GM19023 (cell line): ENCODE data around the gene PNPLA7.
"Not testable (repeated sequence)": the region's sequence is repeated elsewhere in the genome, so short reads cannot be mapped to it uniquely, and the experiment has no call there.

Source experiments
- ATAC-seq: cut with Tn5 transposase; IDR thresholded peaks from one replicate; pipeline ENCODE4 v1.9.1; 2021; ENCODE audit warnings: mild to moderate bottlenecking, moderate library complexity; ENCODE audit not compliant: unreplicated experiment

The PNPLA7 gene

DNA sequence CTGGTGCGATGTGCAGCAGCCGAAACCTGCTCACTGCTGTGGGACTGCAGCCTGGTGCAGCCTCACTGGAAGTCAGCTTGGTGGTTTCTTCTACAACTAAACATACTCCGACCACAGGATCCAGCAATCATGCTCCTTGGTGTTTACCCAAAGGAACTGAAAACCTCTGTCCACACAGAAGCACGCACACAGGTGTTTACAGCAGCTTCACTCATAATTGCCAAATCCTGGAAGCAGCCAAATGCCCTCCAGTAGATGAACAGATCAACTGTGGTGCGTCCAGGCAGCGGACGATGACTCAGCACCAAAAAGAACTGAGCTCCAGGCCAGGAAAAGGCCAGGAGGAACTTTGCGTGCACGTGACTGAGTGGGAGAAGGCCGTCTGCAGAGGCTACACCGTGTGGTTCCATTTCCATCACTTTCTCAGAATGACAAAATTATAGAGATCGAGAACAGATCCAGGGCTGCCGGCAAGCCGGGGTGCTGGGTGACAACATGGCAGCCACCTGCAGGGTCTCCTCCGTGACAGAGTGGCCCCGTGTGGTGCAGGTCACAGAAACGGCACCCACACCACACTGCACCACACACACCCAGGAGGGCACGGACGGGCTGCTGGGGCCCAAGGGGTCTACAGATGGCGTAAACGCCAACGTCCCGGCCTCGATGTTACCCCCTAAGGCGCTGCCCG is 68.0 kb downstream of the PNPLA7 start:
- ATAC-seq: no peak

DNA sequence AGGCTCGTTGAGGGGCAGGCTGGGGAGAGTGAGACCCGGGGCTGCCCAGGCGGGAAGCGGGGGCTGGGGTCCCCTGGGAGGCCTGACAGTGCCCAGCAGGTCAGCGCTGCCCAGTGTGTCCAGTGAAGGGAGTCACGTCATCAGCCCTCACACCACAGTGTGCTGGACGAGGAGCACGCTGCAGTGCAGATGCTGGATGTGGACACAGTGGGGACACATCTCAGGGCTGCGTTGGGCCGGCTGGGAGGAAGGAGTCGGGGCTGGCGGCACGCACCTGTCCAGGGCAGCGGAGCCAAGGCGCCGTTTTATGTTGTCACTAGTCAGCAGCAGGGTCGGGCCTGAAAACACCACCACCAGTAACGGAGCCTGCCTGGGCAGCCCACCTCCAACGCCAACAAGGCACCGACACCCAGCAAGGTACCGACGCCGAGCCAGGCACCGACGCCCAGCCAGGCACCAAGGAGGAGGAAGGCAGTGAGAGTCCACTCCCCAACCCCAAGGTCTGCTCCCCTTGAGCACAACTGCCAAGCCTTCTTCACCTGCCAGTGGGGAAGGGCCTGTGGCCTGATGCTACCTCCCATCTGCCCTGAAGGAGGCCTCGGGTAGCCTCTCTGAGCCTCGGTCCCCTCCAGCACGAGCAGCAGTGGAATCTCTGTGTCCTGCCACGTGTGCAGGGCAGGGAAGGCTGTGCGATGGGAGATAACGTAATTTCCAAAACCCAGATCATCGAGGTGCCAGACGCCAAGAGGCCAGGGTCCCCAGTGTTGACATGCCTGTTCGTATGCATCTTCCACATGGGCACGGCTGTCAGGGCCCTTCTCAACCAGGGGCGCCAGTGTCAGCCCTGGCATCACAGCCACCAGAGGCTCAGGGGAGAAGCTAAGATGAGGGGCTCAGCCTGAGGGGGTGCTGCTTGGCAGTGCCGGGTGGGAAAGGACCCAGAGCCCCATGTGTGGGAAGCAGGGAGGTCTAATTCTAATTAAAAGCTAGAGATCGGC is 69.2 kb downstream of the PNPLA7 start:
- no peak for ATAC-seq

DNA sequence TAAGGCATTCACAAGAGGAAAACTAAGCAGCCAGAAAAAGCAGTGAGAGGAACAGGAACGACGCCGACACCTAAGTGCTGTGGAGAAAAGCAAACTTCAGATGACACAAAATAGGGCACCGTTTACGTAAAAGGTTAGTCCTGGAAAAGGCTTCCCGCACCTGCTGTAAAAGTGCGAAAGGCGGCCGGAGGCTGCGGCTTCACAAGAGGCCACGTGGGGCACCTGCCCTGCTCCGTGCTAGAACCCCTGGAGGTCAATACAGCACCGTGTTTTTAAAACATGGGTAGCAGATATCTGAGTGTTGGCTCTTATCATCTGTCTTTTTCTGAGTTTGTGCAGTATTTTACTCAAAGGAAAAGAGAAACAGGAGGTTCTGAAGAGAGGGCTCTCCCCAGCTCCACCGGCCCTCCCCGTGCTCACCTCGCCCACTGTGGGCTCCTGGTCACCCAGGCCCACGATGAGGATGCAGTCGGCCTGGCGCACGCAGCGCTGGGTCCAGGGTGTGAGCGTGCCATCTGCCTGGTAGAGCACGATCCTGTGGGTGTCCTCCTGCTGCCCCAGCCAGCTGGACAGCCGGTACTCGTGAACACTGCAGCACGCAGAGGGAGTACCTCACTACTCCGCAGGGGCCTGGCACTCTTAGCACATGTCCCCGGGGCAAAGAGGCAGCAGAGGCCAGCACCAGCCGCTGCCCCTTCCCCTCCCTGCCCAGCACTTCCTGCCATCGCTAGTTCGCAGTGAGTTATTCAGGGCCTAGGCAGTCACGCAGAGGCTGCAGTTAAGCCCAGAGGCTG is 70.1 kb downstream of the PNPLA7 start:
- no peak for ATAC-seq

DNA sequence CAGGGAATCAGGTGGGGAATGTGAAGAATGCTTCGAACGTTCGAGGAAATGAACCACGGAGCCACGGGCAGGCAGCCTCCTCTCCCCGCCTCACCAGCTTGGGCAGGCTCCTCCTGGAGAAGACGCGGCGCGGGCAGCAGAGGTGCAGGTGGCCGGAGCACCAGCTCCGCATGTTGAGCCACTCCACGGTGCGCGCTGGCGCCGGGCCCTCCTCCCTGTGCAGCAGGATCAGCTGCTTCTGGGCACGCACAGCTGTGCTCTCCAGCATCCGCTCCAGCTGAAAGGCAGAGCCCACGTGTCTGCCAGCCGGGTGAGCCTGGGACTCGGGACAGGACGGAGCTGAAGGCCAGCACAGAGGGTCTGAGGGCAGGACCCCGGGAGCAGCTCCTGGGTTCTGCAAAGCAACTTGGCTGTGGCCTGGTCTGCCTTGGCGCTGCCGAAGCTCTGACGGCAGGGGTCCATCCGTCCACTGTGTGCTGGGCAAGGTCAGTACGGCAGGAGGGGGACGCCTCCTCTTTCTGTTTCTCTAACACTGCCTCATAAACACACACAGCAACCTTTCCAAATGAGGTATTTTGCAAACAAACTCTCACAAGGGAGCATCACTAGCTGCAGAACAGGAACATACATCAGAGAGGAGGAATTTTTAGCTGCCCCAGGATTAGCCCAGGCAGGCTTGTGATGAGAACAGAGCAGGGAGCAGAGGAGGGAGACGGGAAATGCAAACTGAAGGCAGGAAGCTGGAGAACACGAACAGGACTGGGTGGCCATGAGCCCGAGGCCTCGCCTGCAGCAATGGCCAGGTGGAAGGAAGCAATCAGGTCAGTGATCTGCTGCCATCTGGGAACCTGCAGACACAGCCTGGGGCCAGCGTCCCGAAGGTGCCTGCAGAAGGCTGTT is 71.0 kb downstream of the PNPLA7 start:
- ATAC-seq: no peak

DNA sequence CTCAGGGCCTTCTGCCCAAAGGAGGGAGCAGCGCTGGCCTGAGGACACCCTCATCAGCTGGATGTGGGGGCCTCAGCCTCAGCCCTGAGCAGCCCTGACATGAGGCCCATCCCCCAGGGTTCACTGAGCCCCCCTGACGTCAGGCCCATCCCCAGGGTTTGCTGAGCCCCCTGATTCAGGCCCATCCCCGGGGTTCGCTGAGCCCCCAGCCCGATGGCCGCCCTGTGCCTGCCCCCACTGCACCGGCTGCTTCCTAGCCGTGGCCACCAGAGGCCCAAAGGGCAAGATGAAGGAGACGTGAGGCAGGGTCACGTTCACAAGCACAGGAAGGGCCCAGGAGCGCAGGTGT is 71.6 kb downstream of the PNPLA7 start:
- no peak for ATAC-seq

DNA sequence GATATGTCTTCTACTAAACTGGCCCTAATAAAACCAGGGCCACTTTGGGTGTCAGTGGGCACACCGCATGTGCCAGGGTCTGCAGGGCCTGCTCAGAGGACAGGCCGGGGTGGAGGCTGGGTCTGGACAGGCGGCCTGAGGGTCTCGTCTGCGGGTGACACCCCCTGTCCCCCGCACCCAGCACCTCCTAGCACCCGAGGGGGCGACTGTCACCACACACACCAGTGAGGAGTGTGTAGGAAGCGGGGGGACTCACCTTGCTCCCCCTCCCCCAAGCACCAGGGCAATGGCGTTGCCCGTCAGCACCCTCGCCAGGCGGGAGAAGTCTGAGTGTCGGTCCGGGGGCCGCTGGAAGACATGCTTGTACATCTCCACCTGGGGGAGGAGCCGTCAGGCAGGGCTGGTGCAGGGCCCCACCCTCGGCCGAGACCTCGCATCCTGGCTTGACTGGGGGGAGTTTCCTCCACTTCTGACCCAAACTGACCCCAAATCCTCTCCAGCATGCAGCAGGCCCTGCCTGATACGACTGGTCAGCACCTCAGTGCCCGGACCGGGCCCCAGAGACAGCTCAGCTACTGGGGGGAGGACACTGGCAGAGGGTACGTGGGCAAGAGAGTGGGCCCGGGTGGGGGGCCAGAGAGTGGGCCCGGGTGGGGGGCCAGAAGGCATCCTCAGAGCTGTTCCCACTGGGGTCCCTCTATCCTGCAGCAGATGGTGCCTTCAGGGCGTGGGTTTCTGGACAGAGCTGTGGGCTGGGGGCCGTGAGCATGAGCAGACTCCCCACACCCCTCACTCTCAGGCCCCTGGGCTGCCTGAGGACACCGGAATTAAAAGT is 72.2 kb downstream of the PNPLA7 start:
- ATAC-seq: no peak

DNA sequence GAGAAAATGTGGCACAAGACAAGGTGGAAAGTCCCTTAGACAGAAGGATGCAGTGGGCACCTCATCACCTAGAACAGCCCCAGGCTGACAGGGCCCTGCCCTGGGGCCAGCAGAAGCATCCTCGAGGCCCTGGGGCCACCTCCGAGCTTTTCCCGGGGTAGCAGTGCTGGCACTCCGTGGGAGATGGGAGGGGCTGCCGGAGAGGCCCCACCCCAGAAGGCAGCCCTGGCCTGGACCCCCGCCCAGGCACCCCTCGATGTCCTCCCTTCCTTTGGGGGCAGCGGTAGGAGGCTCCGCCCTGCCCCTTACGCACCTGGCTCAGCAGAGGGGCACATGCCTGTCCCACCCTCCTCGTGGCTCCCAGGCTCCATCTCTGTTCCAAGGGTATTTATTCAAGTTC is 73.3 kb downstream of the PNPLA7 start:
- ATAC-seq: no peak

DNA sequence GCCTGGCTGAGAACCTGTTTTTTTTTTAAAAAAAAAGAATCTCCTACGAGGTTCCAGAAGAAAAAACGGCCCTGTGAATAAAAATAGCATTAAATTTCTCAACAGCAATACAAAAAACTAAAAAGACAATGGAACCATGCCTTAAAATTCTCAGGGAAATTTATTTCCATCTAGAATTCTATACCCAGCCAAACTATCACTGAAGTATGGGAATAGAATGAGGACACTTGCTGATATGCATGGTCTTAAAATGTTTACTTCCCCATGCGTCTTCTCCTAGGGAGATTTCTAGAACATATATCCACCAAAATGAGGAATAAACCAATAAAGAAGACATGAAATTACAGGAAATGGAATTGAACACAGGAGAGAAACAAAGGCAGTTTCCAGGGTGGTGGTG is 74.5 kb downstream of the PNPLA7 start:
- ATAC-seq: no peak

DNA sequence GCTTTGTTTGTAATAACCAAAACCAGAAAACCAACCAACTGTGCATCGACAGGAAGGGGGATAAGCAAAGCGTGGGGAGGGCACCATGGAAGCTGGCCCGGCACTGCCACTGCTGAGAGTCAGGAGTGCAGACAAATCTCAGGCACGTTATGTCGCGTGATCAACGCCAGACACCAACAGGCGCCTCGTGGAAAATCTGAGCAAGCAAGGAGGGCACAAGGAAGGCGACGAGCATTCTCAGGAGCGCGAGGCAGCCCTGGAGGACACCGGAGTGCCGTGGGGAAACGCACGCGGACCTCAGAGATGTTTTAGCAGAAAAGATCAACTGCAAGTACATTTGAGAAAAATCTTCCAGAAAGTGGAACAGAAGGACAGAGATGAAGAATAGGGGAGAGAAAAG is 75.9 kb downstream of the PNPLA7 start:
- no peak for ATAC-seq

DNA sequence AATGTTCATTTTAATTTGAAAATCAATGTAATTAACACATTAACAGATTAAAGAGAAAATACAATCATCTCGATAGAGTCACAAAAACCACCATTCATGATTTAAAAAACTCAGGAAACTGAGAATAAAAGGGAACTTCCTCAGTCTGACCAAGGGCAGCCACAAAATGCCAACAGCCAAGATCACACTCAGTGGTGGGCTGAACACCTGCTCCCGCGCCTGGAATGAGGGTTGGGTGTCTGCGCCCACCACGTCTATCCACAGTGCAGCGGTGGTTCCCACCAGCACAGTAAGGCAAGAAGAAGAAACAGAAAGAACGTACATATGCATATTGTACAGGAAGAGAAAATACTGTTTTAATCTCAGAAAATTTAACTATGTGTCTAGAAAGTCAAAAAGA is 79.4 kb downstream of the PNPLA7 start:
- no peak for ATAC-seq

DNA sequence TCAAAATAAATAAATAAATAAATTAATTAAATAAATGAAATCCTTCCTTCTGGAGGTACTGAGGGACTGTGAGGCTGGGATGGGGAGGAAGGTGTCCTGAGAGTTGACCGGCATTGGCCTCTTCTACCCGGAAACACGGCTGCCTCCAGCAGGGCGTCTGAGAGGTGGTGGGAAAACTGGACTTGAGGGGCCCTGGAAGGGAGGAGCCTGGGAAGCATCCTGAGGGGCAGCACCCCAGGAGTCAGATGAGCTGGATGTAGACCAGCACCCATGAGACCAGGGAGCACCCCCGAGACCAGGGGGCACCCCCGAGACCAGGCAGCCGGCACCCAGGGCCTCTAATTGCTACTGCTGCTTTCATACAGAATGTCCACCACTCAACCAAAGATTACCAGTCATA is 82.3 kb downstream of the PNPLA7 start:
- no peak for ATAC-seq

DNA sequence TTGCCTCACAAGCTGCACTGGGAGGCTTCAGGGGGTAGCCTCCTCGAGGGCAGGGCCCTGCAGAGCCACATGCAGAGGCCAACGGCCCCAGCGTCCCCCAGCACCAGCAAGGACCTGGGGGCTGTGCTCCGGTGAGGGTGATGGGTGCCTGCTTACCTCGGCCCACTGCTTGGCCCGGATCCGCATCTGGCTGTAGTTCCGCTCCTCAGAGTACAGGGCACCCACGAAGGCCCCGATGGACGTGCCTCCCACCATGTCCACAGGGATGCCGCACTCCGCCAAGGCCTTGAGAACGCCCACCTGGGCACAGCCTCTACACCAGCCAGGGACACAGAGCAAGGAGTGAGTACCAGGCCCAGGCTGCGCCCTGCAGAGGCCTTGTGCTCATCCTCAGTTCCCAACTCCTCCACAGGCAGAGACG is 83.0 kb downstream of the PNPLA7 start:
- no peak for ATAC-seq

DNA sequence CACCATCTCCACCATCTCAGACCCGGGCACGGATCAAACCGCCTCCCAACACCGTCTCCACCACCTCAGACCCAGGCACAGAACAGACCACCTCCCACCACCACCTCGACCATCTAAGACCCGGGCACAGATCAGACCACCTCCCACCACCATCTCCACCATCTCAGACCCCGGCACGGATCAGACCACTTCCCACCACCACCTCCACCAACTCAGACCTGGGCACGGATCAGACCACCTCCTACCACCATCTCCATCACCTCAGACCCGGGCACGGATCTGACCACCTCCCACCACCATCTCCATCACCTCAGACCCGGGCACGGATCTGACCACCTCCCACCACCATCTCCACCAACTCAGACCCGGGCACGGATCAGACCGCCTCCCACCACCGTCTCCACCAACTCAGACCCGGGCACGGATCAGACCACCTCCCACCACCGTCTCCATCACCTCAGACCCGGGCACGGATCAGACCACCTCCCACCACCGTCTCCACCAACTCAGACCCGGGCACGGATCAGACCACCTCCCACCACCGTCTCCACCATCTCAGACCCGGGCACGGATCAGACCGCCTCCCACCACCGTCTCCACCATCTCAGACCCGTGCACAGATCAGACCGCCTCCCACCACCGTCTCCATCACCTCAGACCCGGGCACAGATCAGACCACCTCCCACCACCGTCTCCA is 83.7 kb downstream of the PNPLA7 start:
- not testable (repeated sequence) for ATAC-seq

DNA sequence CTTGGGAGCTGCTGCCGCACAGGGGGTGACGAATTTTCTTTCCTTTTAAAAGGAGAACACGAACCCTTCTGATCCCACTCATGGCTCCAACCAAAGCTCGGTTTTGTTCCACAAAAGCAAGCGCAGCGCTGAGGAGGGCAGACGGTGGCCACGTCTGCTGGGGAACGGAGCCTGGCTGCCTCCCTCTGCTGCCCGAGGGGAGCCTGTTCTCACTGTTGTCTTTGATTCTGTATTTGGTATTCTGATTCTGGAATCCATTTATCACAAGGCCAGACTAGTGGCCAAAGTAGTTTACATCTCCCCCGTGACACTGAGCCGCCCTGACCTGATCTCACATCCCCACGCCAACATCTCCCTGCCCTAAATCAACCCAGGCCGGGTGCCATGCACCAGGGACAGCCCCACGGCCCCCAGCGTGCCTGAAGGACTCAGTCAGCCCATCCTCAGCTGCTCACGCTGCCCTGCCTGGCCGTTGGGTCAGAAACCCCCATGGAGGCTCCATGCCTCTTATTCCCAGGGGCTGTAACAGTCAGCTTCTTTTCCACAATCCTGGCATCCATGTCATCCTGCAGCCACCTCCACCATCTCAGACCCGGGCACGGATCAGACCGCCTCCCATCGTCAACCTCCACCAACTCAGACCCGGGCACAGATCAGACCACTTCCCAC is 84.3 kb downstream of the PNPLA7 start:
- no peak for ATAC-seq

DNA sequence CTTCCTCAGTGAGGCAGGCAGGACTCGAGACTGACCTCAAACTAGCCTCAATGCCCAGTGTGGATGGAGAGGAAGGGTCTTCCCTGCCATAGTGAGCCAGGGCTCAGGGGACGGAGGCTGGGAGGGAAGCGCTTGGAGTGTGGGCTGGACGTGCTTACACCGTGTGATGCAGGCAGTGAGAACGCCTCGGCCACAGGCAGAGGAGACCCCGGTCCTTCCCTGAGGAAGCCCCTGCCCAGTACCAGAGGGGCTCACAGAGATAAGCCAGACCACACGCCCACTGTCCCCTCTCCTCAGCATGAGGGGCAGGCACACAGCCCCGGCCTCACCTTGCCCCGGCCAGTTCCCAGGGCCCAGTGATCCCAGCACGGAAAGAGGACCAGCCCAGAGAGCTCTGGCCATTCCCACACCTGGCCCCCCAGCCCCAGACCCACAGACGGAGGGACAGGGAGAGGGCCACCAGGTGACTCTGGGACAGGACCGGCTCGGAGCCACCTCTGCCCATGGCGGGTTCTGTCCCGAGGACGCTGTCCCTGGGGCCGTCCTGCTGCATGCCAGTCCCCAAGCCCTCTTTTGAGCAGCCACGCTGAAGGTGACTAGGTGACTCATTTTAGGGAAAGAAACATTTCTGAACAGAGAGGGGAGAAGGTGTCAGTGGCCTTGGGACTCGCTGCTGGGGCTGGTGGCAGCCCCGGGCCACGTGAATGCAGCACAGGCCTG is 85.0 kb downstream of the PNPLA7 start:
- no peak for ATAC-seq

DNA sequence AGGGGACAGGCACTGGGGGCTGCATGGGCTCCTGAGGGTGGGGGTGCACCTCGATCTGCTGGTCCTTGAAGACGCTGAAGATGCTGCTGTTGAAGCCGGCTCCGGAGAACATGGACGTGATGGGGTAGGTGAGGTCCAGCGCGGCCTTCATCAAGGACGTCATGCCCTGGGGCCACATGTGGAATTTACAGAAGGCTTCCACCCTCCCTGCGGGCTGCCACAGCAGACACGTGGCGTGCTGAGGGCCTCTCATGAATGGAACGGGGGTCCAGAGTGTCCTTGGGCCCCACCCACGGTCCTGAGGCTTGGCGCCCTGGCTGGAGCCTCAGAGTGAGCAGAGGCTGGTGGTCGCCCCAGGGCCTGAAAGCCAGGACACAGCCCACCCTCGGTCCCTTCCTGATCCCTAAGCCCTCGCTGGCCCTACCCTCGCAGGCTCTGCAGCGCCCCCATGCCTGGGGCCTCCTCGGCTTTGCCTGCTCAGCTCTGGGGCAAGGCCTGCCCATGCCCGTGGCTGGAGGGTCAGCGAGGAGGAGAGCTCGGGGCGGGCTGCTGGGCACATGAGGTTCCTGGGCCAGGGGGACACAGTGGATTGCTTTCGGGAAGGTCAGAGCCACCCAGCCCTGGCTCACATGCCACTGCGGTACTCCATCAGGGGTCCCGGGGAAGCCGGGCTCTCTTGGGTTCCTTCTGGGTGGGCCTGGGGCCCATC is 85.8 kb downstream of the PNPLA7 start:
- no peak for ATAC-seq

DNA sequence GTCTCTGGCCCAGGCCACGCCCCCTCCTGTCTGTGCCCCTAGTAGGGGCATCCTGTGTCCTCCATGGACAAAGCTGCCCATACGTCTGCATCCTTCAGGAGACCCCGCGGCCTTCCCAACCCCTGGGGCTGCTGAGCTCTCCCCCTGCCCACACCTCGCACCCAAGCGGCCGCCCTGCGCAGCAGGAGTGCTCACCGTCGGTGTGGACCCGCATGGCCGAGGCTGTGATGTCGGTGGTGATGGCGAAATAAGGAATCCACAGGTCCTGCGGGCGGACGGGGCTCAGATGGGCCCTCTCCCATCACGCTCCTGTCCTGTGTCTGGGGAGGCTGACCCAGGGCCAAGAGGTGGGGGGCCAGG is 86.3 kb downstream of the PNPLA7 start:
- no peak for ATAC-seq
